ENCODE results near the gene SFXN4. TPM values are rescaled to one million over a fixed set of nuclear protein-coding genes. Genes with fewer than 3 reads are reported as not detected.
A peak's percentile ranks its signal among the peaks of the same experiment; 100 is the strongest.
"Not testable (repeated sequence)": the region's sequence is repeated elsewhere in the genome, so short reads cannot be mapped to it uniquely, and the experiment has no call there.

Gene SFXN4
- total and polyA plus RNA-seq, 3 experiments from 2014 or later, result 18.6 to 52.3 (median 48.2) TPM

DNA sequence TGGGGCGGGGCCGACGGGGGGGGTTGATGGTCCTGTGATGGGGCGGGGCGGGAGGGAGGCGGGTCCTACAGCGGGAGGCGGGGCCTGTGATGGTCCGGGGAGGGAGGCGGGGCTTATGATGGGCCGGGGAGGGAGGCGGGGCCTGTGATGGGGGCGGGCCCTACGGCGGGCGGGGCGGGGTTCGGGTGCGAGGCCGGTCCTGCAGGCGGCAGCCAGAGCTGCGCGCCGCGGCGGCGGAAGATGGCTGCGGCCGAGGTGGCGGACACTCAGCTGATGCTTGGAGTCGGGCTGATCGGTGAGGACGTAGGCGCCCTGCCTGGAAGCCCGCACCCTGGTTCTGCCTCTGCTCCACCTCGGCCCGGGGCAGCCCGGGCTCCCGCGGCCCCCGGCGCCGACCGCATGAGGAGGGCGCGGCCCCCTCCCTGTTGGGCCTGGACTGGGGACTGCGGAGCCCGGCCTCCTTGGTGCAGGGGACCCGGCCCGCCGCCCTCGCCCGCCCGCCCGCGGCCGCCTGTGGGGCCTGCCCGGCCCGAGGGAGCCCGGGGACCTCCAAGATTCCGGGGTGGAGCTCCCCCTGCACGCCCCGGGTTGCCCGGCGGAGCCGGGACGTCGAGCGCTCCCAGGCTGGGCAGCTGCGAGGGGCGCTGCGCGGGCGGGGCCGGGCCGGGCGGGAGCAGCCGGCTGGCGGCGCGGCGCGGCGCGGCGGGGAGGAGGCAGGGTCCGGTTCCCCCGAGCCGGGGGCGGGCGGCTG, 61.4 kb downstream of the SFXN4 start, which contains the start of gene DENND10:
TSS of gene DENND10 (plus strand) at position 211 of the 751 bp plus-strand sequence. CDS start at position 241, 30 bp downstream.
- H3K27ac Mint-ChIP-seq, result peak within 1 kb of the TSS; percentile 30 to 95 (median 80)
- CTCF ChIA-PET, result interaction anchor here (0.9 to 2.1 kb wide), 11 partner anchors 11 to 385 kb away, joined by 3 to 14 read pairs (median 4); partner anchors contain the start of gene EIF3A

DNA sequence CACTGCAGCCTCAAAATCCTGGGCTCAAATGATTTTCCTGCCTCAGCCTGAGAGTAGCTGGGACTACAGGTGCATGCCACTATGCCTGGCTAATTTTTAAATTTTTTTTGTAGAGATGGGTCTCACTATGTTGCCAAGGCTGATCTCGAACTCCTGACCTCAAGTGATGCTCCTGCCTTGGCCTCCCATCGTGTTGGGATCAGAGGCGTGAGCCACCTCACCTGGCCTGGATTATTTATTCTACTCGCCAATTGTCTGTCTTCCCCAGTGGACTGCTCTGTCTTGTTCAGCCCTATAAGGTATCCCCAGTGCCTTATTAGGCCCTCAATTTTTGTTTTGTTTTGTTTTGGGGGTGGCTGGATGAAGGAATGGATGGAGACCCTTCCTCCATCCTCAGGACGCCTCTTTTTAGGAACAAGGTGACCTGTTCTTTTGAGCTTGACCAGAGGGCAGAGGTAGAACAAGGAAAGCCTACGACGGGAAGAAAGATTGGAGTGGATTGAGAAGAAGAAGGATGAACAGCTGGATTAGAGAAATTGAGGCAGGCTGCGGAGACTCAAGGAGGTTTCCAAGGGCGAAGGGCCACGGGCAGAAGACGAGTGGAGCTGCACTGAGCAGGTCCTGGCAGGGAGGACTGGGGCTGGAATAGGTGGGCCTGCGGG, 62.1 kb downstream of the SFXN4 start:
- ChIA-PET CTCF (interaction anchor here (1.2 to 2.1 kb wide), 4 partner anchors 10 to 27 kb away, joined by 4 to 14 read pairs (median 6); no protein-coding TSS in a partner anchor), POLR2A (interaction anchor here (0.6 to 2.9 kb wide), 9 partner anchors 8 to 76 kb away, joined by 3 to 21 read pairs (median 6); partner anchors contain the start of gene EIF3A)
- no peaks in the 10 kb centered on the region for H3K9me3 Mint-ChIP-seq
- Histone ChIP-seq H3K27me3 (ENCODE audit: insufficient read depth, low read length, poor library complexity, severe bottlenecking) (no peaks in the 10 kb centered on the region), H3K27ac (ENCODE audit: low read depth, low read length) (no peak overlapping the region), H3K4me1 (ENCODE audit: insufficient read depth, low read length) (peaks cover 16% of the 10 kb centered on the region), H3K36me3 (ENCODE audit: insufficient read depth, low read length) (no peaks in the 10 kb centered on the region), H3K9me3 (ENCODE audit: low read length) (no peaks in the 10 kb centered on the region), H3K4me3 (ENCODE audit: low read length) (no peak overlapping the region)
- H3K4me3 Mint-ChIP-seq, result peak overlapping the region; percentile 69 to 88 (median 78)
- peaks cover 0 to 6% (median 0%) of the 10 kb centered on the region in 3 donors for H3K36me3 Mint-ChIP-seq
- peak in 1 of 5 donors; percentile 26 for DNase-seq
- H3K4me1 Mint-ChIP-seq, result peaks cover 14 to 46% (median 38%) of the 10 kb centered on the region in 3 donors
- peak overlapping the region; percentile 30 to 95 (median 80) for H3K27ac Mint-ChIP-seq
- H3K27me3 Mint-ChIP-seq, result no peaks in the 10 kb centered on the region

More for the DNA sequence above, 61.4 kb downstream of the SFXN4 start, which contains the start of gene DENND10:
- H3K27me3 ChIP-seq (ENCODE audit: insufficient read depth, low read length, poor library complexity, severe bottlenecking), result no peaks in the 10 kb centered on the region
- peak within 1 kb of the TSS; percentile 51 for H3K4me3 ChIP-seq (ENCODE audit: low read length)
- no peaks in the 10 kb centered on the region for H3K9me3 Mint-ChIP-seq
- H3K36me3 Mint-ChIP-seq, result peaks cover 0 to 9% (median 0%) of the 10 kb centered on the region in 3 donors
- no peaks in the 10 kb centered on the region for H3K9me3 ChIP-seq (ENCODE audit: low read length)
- peaks cover 16% of the 10 kb centered on the region for H3K4me1 ChIP-seq (ENCODE audit: insufficient read depth, low read length)
- peaks cover 14 to 46% (median 38%) of the 10 kb centered on the region in 3 donors for H3K4me1 Mint-ChIP-seq
- H3K27me3 Mint-ChIP-seq, result no peaks in the 10 kb centered on the region
- H3K36me3 ChIP-seq (ENCODE audit: insufficient read depth, low read length), result no peaks in the 10 kb centered on the region
- no peak within 1 kb of the TSS for H3K27ac ChIP-seq (ENCODE audit: low read depth, low read length)
- POLR2A ChIA-PET, result interaction anchor here (0.8 to 2.9 kb wide), 10 partner anchors 9 to 103 kb away, joined by 3 to 21 read pairs (median 6); partner anchors contain the start of genes EIF3A and GRK5
- peak; percentile 62 to 81 (median 72) for DNase-seq
- H3K4me3 Mint-ChIP-seq, result peak within 1 kb of the TSS; percentile 77 to 88 (median 82)

DNA sequence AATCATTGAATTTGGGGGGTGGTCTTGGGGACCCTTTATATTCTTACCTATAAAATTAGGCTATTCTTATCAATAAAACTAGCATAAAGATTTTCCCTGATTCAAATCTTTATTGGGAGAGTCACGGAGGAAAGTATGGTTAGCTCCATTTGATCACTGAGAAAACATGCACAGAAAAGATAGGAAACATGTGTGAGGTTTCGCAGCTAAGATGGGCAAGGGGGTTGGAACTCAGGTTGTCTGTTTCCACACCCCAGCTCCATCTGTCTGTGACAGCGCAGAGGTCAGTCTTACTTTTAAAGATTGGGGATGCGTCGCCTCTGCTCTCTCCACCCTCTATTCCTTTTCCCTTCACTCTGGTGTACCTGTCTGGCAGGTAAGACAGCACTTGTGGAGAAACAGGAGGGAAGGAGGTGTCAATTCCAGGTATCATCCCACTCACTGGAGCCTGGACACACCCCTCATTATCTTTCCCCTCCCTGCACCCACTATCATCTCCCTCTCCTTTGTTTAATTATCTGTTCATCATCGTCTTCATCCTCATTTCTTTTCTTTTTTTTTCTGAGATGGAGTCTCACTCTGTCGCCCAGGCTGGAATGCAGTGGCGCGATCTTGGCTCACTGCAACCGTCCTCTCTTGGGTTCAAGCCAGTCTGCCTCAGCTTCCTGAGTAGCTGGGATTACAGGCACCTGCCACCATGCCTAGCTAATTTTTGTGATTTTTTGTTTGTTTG, 64.0 kb downstream of the SFXN4 start:
- ChIA-PET CTCF (interaction anchor here (1.1 to 1.3 kb wide), 2 partner anchors 16 to 20 kb away, joined by 3 to 4 read pairs; no protein-coding TSS in a partner anchor), POLR2A (interaction anchor here (0.6 to 1.2 kb wide), 2 partner anchors 10 to 550 kb away, joined by 3 to 12 read pairs; partner anchors contain the start of gene BAG3)
- Histone ChIP-seq H3K9me3 (ENCODE audit: low read length) (no peaks in the 10 kb centered on the region), H3K36me3 (ENCODE audit: insufficient read depth, low read length) (no peaks in the 10 kb centered on the region), H3K4me3 (ENCODE audit: low read length) (no peak overlapping the region), H3K27me3 (ENCODE audit: insufficient read depth, low read length, poor library complexity, severe bottlenecking) (no peaks in the 10 kb centered on the region), H3K4me1 (ENCODE audit: insufficient read depth, low read length) (peaks cover 16% of the 10 kb centered on the region), H3K27ac (ENCODE audit: low read depth, low read length) (no peak overlapping the region)
- Mint-ChIP-seq H3K27me3 (no peaks in the 10 kb centered on the region), H3K27ac (peak overlapping the region in 5 of 8 donors; percentile 29 to 83 (median 39)), H3K4me1 (peaks cover 14 to 43% (median 38%) of the 10 kb centered on the region in 3 donors), H3K36me3 (no peaks in the 10 kb centered on the region), H3K4me3 (peak overlapping the region in 1 of 7 donors; percentile 34), H3K9me3 (no peaks in the 10 kb centered on the region)
- DNase-seq, result no peak

DNA sequence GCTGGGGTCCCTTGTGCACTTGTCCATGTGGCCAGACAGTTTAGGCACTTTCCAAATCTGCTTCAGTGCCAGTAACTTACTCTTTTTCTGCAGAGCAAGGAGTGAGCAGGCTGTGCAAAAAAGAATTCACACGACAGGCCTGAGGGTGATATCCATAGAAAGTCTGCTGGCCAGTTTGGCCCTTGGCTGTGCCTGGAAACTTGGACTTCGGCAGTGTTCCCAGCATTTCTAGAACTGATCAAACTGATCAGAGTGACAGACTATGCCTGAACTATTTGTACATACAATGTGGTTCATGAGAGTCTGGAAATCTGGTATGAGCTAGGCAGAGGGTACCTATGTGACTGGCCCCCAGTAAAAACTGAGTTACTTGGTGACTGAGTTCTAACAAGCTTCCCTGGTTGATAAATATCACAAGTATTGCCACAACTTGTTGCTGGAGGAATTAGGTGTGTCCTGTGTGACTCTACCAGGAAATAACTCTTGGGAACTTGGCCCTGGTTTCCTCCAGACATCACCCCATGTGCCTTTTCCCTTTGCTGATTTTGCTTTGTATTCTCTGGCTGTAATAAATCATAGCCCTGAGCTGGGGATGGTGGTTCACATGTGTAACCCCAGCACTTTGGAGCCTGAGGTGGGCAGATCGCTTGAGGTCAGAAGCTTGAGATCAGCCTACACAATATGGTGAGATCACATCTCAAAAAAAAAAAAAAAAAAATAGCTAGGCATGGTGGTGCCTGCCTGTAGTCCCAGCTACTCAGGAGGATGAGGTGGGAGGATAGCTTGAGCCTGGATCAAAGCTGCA, 64.9 kb downstream of the SFXN4 start:
- H3K27ac Mint-ChIP-seq, result peak overlapping the region in 6 of 8 donors; percentile 33 to 86 (median 72)
- no peaks in the 10 kb centered on the region for H3K27me3 Mint-ChIP-seq
- Histone ChIP-seq H3K27me3 (ENCODE audit: insufficient read depth, low read length, poor library complexity, severe bottlenecking) (no peaks in the 10 kb centered on the region), H3K4me1 (ENCODE audit: insufficient read depth, low read length) (peaks cover 17% of the 10 kb centered on the region), H3K4me3 (ENCODE audit: low read length) (no peak overlapping the region), H3K27ac (ENCODE audit: low read depth, low read length) (no peak overlapping the region), H3K9me3 (ENCODE audit: low read length) (no peaks in the 10 kb centered on the region), H3K36me3 (ENCODE audit: insufficient read depth, low read length) (no peaks in the 10 kb centered on the region)
- peaks cover 19 to 45% (median 43%) of the 10 kb centered on the region in 3 donors for H3K4me1 Mint-ChIP-seq
- H3K9me3 Mint-ChIP-seq, result no peaks in the 10 kb centered on the region
- POLR2A ChIA-PET, result interaction anchor here (0.6 to 1.2 kb wide), 3 partner anchors 9 to 785 kb away, joined by 3 to 12 read pairs (median 6); partner anchors contain the start of gene BAG3
- no peak for DNase-seq
- H3K4me3 Mint-ChIP-seq, result no peak overlapping the region
- no peaks in the 10 kb centered on the region for H3K36me3 Mint-ChIP-seq
- CTCF ChIA-PET, result interaction anchor here (1.1 to 1.3 kb wide), 2 partner anchors 15 to 19 kb away, joined by 3 to 4 read pairs; no protein-coding TSS in a partner anchor

DNA sequence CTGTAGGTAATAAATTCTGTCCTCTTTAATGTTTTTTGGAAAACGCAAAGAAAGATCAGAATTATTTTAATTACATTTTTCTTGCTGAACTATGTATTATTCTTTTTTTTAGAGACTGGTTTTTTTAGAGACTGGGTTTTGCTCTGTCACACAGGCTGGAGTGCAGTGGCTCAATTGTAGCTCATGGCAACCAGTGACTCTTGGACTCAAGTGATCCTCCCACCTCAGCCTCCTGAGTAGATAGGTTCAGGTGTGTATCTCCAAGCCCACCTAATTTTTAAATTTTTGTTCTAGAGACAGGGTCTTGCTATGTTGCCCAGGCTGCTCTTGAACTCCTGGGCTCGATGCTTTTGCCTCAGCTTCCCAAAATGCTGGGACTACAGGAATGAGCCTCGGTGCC, 66.9 kb downstream of the SFXN4 start:
- no peaks in the 10 kb centered on the region for H3K27me3 ChIP-seq (ENCODE audit: insufficient read depth, low read length, poor library complexity, severe bottlenecking)
- peaks cover 9% of the 10 kb centered on the region for H3K4me1 ChIP-seq (ENCODE audit: insufficient read depth, low read length)
- no peak overlapping the region for H3K4me3 ChIP-seq (ENCODE audit: low read length)
- H3K9me3 ChIP-seq (ENCODE audit: low read length), result no peaks in the 10 kb centered on the region
- ChIA-PET POLR2A (interaction anchor here (0.6 kb wide), 1 partner anchor 23 kb away, joined by 4 read pairs; no protein-coding TSS in a partner anchor), CTCF (interaction anchor here (0.9 to 1.6 kb wide), 2 partner anchors 9 to 19 kb away, joined by 4 read pairs; no protein-coding TSS in a partner anchor)
- Mint-ChIP-seq H3K36me3 (no peaks in the 10 kb centered on the region), H3K27me3 (no peaks in the 10 kb centered on the region), H3K4me1 (peaks cover 19 to 43% (median 40%) of the 10 kb centered on the region in 3 donors), H3K9me3 (no peaks in the 10 kb centered on the region), H3K4me3 (no peak overlapping the region), H3K27ac (peak overlapping the region in 2 of 8 donors; percentile 29 to 70)
- H3K36me3 ChIP-seq (ENCODE audit: insufficient read depth, low read length), result no peaks in the 10 kb centered on the region
- H3K27ac ChIP-seq (ENCODE audit: low read depth, low read length), result no peak overlapping the region
- DNase-seq, result no peak

DNA sequence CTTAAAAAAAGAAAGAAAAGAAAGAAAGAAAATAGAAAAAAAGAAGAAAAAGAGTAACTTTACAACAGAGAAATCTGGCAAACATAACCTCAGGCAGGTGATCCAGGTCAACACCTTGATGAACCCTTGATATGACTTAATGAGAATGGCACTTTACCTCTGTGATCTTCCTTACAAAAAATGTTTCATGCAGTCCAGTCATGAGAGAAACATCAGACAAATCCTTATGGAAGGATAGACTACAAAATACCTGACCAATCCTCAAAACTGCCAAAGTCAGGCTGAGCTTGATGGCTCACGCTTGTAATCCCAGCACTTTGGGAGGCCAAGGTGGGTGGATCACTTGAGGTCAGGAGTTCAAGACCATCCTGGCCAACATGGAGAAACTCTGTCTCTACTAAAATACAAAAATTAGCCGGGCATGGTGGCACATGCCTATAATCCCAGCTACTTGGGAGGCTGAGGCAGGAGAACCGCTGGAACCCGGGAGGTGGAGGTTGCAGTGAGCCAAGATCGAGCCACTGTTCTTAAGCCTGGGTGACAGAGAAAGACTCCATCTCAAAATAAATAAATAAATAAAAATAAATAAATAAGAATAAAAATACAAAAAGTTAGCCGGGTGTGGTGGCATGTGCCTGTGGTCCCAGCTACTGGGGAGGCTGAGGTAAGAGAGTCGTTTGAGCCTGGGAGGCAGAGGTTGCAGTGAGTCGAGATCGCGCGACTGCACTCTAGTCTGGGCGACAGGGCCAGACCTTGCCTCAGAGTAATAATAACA, 68.7 kb downstream of the SFXN4 start:
- Mint-ChIP-seq H3K4me1 (peaks cover 26 to 47% (median 46%) of the 10 kb centered on the region in 3 donors), H3K27ac (peak overlapping the region in 5 of 8 donors; percentile 36 to 88 (median 70))
- H3K4me1 ChIP-seq (ENCODE audit: insufficient read depth, low read length), result peaks cover 23% of the 10 kb centered on the region
- H3K27ac ChIP-seq (ENCODE audit: low read depth, low read length); H3K9me3 Mint-ChIP-seq; H3K27me3 Mint-ChIP-seq; H3K4me3 ChIP-seq (ENCODE audit: low read length); H3K9me3 ChIP-seq (ENCODE audit: low read length); H3K27me3 ChIP-seq (ENCODE audit: insufficient read depth, low read length, poor library complexity, severe bottlenecking); DNase-seq; POLR2A ChIA-PET; H3K4me3 Mint-ChIP-seq; H3K36me3 Mint-ChIP-seq; H3K36me3 ChIP-seq (ENCODE audit: insufficient read depth, low read length): not testable (repeated sequence)
- CTCF ChIA-PET, result interaction anchor here (0.8 to 1.6 kb wide), 3 partner anchors 11 to 34 kb away, joined by 4 to 6 read pairs (median 4); no protein-coding TSS in a partner anchor
